GM12891 (cell line): ENCODE data around the gene PDZD7.
A peak's percentile ranks its signal among the peaks of the same experiment; 100 is the strongest.

Source experiments
- PAX5 ChIP-seq: IDR thresholded peaks from 2 replicates; pipeline ENCODE4 v1.6.1; 2011; ENCODE audit warnings: low read length, moderate library complexity, mild to moderate bottlenecking; ENCODE audit not compliant: insufficient read depth, severe bottlenecking
- POLR2A ChIP-seq: IDR thresholded peaks from 2 replicates; pipeline ENCODE4 v1.6.1; 2011; ENCODE audit warnings: low read depth, low read length, control low read depth

- TF ChIP-seq POLR2A (no peak; the same call in 1 of the 2 replicates), PAX5 (peak; percentile 22)
Measured at GRCh38 chr10:101060036-101060950, 29.4 kb upstream of the PDZD7 start.
